PFSK-1 (cell line): ENCODE measurements around the gene PPOX.

ENCODE experiments used
- FOXP2 ChIP-seq: optimal IDR thresholded peaks from 2 replicates; pipeline ENCODE3; 2011; ENCODE audit warnings: borderline replicate concordance, control low read depth, inconsistent platforms; ENCODE audit not compliant: insufficient read depth; ENCODE audit errors: extremely low read length, extremely low read depth
- POLR2AphosphoS5 ChIP-seq: IDR thresholded peaks from 2 replicates; pipeline ENCODE4 v1.6.1; 2012; ENCODE audit warnings: low read depth, mild to moderate bottlenecking, control low read depth, low read length, moderate library complexity
- SIN3A ChIP-seq: IDR thresholded peaks from 2 replicates; pipeline ENCODE4 v1.6.1; 2012; ENCODE audit warnings: mild to moderate bottlenecking, low read length, moderate library complexity, borderline replicate concordance; ENCODE audit not compliant: insufficient read depth
- TAF1 ChIP-seq: IDR thresholded peaks from 2 replicates; pipeline ENCODE4 v1.6.1; 2012; ENCODE audit warnings: low read length, control low read depth, borderline replicate concordance; ENCODE audit not compliant: insufficient read depth
- TF ChIP-seq, protein P1 (sequence below), 2 experiments: IDR thresholded peaks; 2 replicates each; pipeline versions ENCODE4 v1.6.1 to v1.8.0; 2011 to 2012; ENCODE audit warnings: low read depth in 2 of 2, low read length in 2 of 2, control low read depth in 1 of 2, inconsistent platforms in 1 of 2, mild to moderate bottlenecking in 1 of 2, moderate library complexity in 1 of 2; ENCODE audit not compliant: insufficient read depth in 1 of 2

The PPOX gene

DNA sequence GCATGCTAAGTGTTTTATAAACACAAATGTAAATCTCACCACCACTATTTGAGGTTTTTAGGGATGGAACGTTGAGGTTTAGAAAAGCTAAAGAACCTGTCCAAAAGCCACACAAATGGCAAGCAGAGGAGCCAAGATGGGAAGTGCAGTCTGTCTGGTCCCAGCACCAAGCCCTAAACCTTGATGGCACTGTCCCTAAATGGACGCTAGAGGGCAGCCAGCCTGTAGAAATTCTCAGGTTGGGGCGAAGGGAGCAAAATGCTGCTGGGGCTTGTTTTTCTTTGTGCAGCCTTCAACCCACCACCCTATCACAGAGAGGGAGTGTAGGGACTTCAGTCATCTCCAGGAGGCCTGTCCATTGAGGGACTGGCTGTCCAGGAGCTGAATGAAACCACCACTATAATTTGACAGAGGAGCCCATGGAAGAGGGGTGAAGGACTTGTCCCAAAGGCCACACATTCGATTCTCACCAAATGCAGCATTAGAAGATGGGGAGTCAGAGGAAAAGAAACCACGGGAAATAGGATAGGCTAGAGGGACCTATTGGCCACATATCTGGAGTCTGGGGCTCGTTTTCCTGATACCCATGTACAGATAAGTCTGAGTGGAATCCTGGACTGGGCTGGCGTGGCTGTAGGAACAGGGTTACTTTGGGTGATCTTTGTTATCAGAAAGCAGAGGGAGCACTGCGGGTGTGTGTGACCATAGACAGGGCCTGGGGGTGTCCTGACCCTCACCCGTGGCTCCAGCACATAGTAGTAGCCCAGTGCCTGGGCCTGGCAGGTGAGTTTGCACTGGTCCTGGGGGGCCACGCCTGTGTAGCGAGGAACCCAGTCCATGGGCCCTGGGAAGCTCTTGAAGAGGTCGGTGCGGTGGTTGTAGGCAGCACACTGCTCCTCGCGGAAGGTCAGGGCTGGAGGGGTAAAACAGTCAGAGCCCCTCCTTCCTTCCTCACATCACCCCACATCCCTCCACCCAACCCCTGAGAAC, 26.5 kb downstream of the PPOX start:
- TF ChIP-seq FOXP2, result no peak
- no peak for TF ChIP-seq SIN3A
- no peak for TF ChIP-seq TAF1
- TF ChIP-seq, protein P1, sequence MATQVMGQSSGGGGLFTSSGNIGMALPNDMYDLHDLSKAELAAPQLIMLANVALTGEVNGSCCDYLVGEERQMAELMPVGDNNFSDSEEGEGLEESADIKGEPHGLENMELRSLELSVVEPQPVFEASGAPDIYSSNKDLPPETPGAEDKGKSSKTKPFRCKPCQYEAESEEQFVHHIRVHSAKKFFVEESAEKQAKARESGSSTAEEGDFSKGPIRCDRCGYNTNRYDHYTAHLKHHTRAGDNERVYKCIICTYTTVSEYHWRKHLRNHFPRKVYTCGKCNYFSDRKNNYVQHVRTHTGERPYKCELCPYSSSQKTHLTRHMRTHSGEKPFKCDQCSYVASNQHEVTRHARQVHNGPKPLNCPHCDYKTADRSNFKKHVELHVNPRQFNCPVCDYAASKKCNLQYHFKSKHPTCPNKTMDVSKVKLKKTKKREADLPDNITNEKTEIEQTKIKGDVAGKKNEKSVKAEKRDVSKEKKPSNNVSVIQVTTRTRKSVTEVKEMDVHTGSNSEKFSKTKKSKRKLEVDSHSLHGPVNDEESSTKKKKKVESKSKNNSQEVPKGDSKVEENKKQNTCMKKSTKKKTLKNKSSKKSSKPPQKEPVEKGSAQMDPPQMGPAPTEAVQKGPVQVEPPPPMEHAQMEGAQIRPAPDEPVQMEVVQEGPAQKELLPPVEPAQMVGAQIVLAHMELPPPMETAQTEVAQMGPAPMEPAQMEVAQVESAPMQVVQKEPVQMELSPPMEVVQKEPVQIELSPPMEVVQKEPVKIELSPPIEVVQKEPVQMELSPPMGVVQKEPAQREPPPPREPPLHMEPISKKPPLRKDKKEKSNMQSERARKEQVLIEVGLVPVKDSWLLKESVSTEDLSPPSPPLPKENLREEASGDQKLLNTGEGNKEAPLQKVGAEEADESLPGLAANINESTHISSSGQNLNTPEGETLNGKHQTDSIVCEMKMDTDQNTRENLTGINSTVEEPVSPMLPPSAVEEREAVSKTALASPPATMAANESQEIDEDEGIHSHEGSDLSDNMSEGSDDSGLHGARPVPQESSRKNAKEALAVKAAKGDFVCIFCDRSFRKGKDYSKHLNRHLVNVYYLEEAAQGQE (IDR thresholded peaks at IDR 0.05; ENCODE audit: insufficient read depth in 1 of 2, low read depth in 2 of 2, low read length in 2 of 2), result no peak
- TF ChIP-seq POLR2AphosphoS5, result no peak

DNA sequence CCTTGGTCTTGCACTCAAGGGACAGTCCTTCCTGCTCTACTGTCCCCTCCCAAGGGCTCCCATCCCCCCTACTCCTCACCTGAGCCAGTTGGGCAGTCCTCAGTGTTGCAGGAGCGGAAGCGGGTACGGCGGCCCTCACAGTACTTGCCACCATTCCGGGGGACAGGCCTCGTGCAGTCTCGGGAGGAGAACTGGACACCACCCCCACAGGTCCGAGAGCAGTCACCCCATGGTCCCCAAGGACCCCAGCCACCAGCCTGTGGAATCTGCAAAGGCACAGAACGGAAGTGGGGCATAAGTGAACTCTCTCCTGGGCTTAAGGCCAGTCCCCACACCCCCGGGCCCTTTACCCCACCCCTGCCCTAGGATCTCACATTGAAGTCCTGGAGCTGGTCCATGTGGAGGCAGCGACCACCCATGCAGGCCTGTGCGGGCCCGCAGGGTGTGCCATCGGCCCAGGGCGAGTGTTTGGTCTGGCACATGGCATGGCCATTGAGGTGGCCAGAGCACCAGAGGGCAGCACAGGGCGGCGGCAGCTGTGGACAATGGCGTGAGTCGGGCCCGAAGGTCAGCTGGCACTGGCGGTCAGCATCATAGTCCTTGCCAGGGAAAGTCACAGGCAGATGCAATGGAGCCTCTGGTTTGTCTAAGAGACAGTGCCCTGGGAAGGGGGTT, 27.5 kb downstream of the PPOX start:
- TF ChIP-seq POLR2AphosphoS5 (no peak), SIN3A (no peak), FOXP2 (no peak), TAF1 (no peak)
- TF ChIP-seq, protein P1 (IDR thresholded peaks at IDR 0.05; ENCODE audit: insufficient read depth in 1 of 2, low read depth in 2 of 2, low read length in 2 of 2), result no peak

DNA sequence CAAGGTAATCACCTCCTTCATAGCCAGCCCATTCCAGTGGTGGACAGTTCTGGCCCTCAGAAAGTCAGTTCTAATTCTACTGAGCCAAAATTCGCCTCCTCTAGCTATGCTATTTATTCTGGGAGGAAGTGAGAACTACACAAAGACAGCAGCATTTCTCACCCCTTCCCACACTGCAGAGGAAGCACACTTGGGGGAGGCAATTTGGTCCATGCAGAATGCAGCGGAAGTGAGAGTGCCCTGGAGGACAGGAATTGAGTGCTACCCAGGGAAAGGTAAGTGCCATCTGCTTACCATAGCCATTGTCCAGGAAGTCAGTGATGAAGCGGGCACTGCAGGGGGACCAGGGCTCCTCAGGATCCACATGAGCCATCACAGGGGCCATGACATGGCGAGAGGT, 28.9 kb downstream of the PPOX start:
- TF ChIP-seq POLR2AphosphoS5 (no peak), TAF1 (no peak), FOXP2 (no peak), SIN3A (no peak)
- TF ChIP-seq, protein P1 (IDR thresholded peaks at IDR 0.05; ENCODE audit: insufficient read depth in 1 of 2, low read depth in 2 of 2, low read length in 2 of 2), result no peak

DNA sequence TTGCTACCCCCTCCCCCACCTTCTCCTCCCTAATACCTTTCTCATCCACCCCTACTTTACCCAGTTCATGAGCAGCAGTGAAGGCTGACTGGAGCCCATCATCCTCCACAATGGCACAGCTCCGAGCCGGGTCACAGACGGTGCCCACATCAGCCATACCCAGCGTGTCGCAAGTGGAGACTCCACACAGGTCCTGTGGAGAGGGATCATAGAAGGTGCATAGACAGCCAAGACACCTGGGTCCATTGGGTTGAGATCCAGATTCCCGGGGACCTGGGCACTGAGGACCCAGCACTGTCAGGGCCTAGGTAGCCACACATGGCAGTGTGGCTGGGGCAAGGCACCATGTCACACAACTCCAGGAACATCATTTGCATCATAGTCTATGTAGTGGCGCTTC, 29.9 kb downstream of the PPOX start:
- TF ChIP-seq FOXP2 (no peak), TAF1 (no peak), SIN3A (no peak), POLR2AphosphoS5 (no peak)
- TF ChIP-seq, protein P1 (IDR thresholded peaks at IDR 0.05; ENCODE audit: insufficient read depth in 1 of 2, low read depth in 2 of 2, low read length in 2 of 2), result no peak
